Activated CD8-positive, alpha-beta T cell treated with anti-CD3 and anti-CD28 coated beads for 36 hours (primary cell): ENCODE data around the gene STIL. TPM values are rescaled to one million over a fixed set of nuclear protein-coding genes. Genes with fewer than 3 reads are reported as not detected.
A peak's percentile ranks its signal among the peaks of the same experiment; 100 is the strongest.

ENCODE experiments used
- ATAC-seq: fragments of 200-7000 bp; cut with Tn5 transposase; one replicate; pipeline ENCODE4 v1.10.0; 2021; ENCODE audit warnings: mild to moderate bottlenecking, moderate library complexity
- CTCF ChIA-PET: fragments of 350-600 bp; sonication (Branson Sonifier 250); formaldehyde crosslinking; loops from one replicate; lab custom pipeline; 2021; ENCODE audit warnings: antibody characterized with exemption; lab: Charles Lee
- POLR2A ChIA-PET: fragments of 350-600 bp; sonication (Branson Sonifier 250); formaldehyde crosslinking; loops from one replicate; lab custom pipeline; 2021; ENCODE audit warnings: antibody characterized with exemption; lab: Charles Lee
- DNase-seq: peaks from one replicate; pipeline ENCODE4 v3.0.0-alpha.2; 2020
- H3K27ac Mint-ChIP-seq: one replicate; pipeline ENCODE4 v1.8.0; 2021; ENCODE audit warnings: mild to moderate bottlenecking, mixed read lengths
- H3K27me3 Mint-ChIP-seq: one replicate; pipeline ENCODE4 v1.8.0; 2021; ENCODE audit warnings: mixed read lengths
- H3K36me3 Mint-ChIP-seq: one replicate; pipeline ENCODE4 v1.8.0; 2021; ENCODE audit warnings: low read depth, mixed read lengths
- H3K4me1 Mint-ChIP-seq: one replicate; pipeline ENCODE4 v1.8.0; 2021; ENCODE audit warnings: low read depth, mixed read lengths
- H3K4me3 Mint-ChIP-seq: one replicate; pipeline ENCODE4 v1.8.0; 2021; ENCODE audit warnings: mild to moderate bottlenecking, moderate library complexity, mixed read lengths
- H3K9me3 Mint-ChIP-seq: one replicate; pipeline ENCODE4 v1.8.0; 2021; ENCODE audit warnings: mixed read lengths
- CTCF ChIP-seq: fragments of 200-600 bp; IDR thresholded peaks from one replicate; pipeline ENCODE4 v1.8.0; 2022; ENCODE audit warnings: antibody characterized with exemption, mild to moderate bottlenecking
- intact Hi-C: fragments of 100-400 bp; cut with micrococcal nuclease; formaldehyde crosslinking; loops from one replicate; pipeline ENCODE4 v1.10.0; 2022
- total RNA-seq, 2 experiments: library from RNA; stranded (reverse); gene quantifications; one replicate each; pipeline ENCODE4 v1.2.3, GENCODE V29; 2021

The STIL gene
- total RNA-seq, 2 experiments from 2014 or later = 22.8 to 24.5 TPM

GRCh38 chr1:47233186-47233585, 80.8 kb downstream of the STIL start:
- H3K27ac Mint-ChIP-seq = no peak overlapping the region
- TF ChIP-seq CTCF = no peak
- DNase-seq (no peak), ATAC-seq (no peak)
- intact Hi-C loops = no loop called here
- POLR2A ChIA-PET = no interaction called here
- peaks cover 76% of the 10 kb centered on the region for H3K27me3 Mint-ChIP-seq
- no peak overlapping the region for H3K4me3 Mint-ChIP-seq
- CTCF ChIA-PET = interaction anchor here (1.0 to 2.5 kb wide), 2 partner anchors 54 to 477 kb away, joined by 3 to 8 read pairs; no protein-coding TSS in a partner anchor
- H3K4me1 Mint-ChIP-seq = peaks cover 24% of the 10 kb centered on the region
- no peaks in the 10 kb centered on the region for H3K9me3 Mint-ChIP-seq
- H3K36me3 Mint-ChIP-seq = no peaks in the 10 kb centered on the region

- DNase-seq (no peak), ATAC-seq (peak; percentile 26)
- Mint-ChIP-seq H3K27me3 (peaks cover 82% of the 10 kb centered on the region), H3K9me3 (no peaks in the 10 kb centered on the region), H3K4me1 (peaks cover 24% of the 10 kb centered on the region), H3K36me3 (no peaks in the 10 kb centered on the region), H3K4me3 (peak within 1 kb of the TSS; percentile 67), H3K27ac (peak within 1 kb of the TSS; percentile 0)
- POLR2A ChIA-PET = no interaction called here
- CTCF ChIA-PET = interaction anchor here (1.0 to 2.5 kb wide), 2 partner anchors 53 to 478 kb away, joined by 3 to 8 read pairs; no protein-coding TSS in a partner anchor
- TF ChIP-seq CTCF = no peak
- intact Hi-C loops = no loop called here
Measured at GRCh38 chr1:47232187-47232874, 81.6 kb downstream of the STIL start, which contains the start of gene TAL1. Gene TAL1 (minus strand): TSS chr1:47232225. CDS start chr1:47225888, 6,337 bp downstream.

DNA sequence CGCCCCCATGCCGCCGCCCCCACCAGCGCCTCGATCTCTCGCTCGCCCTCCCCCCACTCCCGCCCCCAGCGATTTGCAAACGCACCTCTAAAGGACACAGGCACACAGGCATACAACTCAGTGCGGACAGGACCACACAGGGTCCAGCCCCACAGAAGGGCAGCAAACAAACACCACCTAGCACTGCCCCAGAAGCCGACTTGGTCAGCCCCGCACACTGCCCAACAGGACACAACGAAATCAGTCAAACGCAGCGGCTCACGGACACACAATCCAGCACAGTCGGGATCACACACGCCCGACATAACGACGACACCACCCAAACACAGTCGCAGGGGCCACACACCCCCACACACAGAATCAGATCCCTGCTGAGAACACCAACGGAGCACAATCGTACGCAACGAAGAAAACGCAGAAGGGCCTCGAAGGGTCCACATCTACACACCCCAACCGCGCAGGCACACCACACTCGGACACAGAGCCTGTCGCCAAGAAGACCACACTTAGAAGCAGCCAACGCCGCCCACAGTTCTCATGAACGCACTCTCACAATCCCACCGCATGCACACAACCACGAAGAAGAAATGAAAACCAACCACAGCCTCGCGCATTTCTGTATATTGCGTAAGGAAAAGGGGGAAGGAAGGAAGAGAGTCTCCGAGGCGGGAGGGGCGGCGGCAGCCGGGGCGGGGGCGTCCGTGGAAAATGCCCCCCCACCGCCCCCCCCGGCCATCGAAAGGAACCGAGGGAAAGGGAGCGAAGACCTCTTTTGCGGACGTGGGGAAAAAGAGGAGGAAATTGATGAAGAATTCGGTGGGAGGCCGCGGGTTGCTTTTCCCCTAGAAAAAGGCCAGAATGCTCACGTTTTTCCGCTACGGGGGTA, 82.4 kb downstream of the STIL start:
- CTCF ChIA-PET = no interaction called here
- ATAC-seq = peak; percentile 17
- TF ChIP-seq CTCF = no peak
- peaks cover 24% of the 10 kb centered on the region for H3K4me1 Mint-ChIP-seq
- H3K4me3 Mint-ChIP-seq = peak overlapping the region; percentile 67
- DNase-seq = peak; percentile 43
- intact Hi-C loops = no loop called here
- peak overlapping the region; percentile 0 for H3K27ac Mint-ChIP-seq
- no peaks in the 10 kb centered on the region for H3K36me3 Mint-ChIP-seq
- POLR2A ChIA-PET = no interaction called here
- no peaks in the 10 kb centered on the region for H3K9me3 Mint-ChIP-seq
- peaks cover 86% of the 10 kb centered on the region for H3K27me3 Mint-ChIP-seq

- ChIA-PET POLR2A (no interaction called here), CTCF (no interaction called here)
- DNase-seq (no peak), ATAC-seq (no peak)
- H3K36me3 Mint-ChIP-seq = no peaks in the 10 kb centered on the region
- peaks cover 84% of the 10 kb centered on the region for H3K27me3 Mint-ChIP-seq
- intact Hi-C loops = no loop called here
- no peak overlapping the region for H3K27ac Mint-ChIP-seq
- TF ChIP-seq CTCF = no peak
- H3K9me3 Mint-ChIP-seq = no peaks in the 10 kb centered on the region
- no peak overlapping the region for H3K4me3 Mint-ChIP-seq
- H3K4me1 Mint-ChIP-seq = peaks cover 24% of the 10 kb centered on the region
Measured at GRCh38 chr1:47230692-47231300, 83.2 kb downstream of the STIL start.
